AG10803 (cell line): Measurements from ENCODE around the gene TNK1.

Source experiments
- DNase-seq: peaks from one replicate; pipeline ENCODE4 v3.0.0; 2010; ENCODE audit warnings: low read depth
- H3K4me3 ChIP-seq: 2 replicates; pipeline ENCODE4 v1.5.1; 2011; ENCODE audit warnings: mild to moderate bottlenecking, low read length, control low read depth
- TF ChIP-seq, protein P1 (sequence below): conservative IDR thresholded peaks from 2 replicates; pipeline ENCODE4 v1.5.1; 2011; ENCODE audit warnings: mild to moderate bottlenecking, low read length, control low read depth, inconsistent platforms

Gene TNK1

DNA sequence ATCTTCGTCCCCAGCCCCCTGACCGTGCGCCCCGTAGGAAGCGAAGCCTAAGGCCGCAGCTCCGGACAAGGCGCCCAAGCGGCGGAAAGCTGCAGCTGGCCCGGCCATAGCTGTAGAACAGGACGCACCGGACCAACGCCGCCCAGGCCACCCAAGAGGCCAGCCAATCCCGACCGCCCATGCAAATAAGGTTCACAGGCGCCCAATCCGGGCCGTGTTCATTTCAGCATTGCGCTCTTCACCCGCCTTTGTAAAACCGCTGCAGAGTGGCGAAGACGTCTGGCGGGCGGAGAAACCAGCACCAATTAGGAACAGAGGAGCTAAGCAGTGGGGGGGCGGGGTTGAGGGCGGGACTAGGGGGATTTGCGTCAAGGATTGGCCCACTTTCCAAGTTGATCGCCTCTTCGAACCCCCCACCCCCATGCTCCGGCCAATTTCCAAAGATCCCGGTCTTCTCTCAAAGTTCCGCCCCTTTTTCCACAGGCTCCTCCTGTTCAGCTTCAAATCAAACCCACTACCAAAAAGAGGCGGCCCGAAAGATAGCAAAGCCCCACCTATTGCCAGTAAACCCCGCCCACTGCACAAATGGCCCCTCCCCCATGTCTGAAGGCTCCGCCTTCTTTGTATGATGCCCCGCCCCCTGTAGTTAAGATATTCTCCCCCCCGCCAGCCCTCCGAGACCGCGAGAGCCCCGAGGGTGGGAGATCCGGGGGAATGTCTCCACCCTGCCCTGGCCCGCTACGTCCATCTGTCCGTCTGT is 23.3 kb downstream of the TNK1 start, which contains the start of gene TMEM256:
TSS of gene TMEM256 (minus strand) at position 121 of the 760 bp plus-strand sequence. CDS start at position 108, 13 bp downstream.
- peak; percentile 99 for DNase-seq
- H3K4me3 ChIP-seq: peak within 1 kb of the TSS; percentile 80
- TF ChIP-seq, protein P1, sequence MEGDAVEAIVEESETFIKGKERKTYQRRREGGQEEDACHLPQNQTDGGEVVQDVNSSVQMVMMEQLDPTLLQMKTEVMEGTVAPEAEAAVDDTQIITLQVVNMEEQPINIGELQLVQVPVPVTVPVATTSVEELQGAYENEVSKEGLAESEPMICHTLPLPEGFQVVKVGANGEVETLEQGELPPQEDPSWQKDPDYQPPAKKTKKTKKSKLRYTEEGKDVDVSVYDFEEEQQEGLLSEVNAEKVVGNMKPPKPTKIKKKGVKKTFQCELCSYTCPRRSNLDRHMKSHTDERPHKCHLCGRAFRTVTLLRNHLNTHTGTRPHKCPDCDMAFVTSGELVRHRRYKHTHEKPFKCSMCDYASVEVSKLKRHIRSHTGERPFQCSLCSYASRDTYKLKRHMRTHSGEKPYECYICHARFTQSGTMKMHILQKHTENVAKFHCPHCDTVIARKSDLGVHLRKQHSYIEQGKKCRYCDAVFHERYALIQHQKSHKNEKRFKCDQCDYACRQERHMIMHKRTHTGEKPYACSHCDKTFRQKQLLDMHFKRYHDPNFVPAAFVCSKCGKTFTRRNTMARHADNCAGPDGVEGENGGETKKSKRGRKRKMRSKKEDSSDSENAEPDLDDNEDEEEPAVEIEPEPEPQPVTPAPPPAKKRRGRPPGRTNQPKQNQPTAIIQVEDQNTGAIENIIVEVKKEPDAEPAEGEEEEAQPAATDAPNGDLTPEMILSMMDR: no peak

DNA sequence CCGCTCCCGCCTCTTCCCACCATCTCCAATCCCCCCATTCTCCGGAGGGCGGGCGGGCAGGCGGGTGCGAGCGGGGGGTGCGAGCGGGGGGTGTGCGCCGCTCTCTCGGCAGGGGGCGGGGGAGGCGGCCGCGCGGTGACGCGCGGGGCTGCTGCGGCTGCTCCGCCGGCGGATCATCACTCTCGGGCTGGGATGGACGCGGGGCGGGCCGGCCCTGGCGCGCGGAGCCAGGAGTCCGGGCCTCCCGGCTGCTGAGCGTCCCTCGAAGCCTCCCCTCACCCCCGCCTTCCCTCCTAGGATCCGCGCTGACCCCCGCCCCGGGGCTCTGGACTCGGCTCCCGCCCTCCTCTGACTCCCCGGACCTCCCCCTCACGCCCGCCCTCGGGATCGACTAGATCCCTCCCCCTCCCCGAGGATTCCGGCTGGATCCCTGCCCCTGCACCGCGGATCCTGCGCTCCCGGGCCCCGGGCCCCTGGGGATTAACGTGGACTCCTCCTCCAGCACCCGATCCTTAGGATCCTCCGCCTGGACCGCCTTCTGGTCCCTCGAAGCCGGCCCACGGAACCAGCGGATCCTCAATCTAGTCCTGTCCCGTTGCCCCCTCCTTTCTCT is 24.0 kb downstream of the TNK1 start:
- peak overlapping the region; percentile 80 for H3K4me3 ChIP-seq
- no peak for DNase-seq
- TF ChIP-seq, protein P1: no peak

DNA sequence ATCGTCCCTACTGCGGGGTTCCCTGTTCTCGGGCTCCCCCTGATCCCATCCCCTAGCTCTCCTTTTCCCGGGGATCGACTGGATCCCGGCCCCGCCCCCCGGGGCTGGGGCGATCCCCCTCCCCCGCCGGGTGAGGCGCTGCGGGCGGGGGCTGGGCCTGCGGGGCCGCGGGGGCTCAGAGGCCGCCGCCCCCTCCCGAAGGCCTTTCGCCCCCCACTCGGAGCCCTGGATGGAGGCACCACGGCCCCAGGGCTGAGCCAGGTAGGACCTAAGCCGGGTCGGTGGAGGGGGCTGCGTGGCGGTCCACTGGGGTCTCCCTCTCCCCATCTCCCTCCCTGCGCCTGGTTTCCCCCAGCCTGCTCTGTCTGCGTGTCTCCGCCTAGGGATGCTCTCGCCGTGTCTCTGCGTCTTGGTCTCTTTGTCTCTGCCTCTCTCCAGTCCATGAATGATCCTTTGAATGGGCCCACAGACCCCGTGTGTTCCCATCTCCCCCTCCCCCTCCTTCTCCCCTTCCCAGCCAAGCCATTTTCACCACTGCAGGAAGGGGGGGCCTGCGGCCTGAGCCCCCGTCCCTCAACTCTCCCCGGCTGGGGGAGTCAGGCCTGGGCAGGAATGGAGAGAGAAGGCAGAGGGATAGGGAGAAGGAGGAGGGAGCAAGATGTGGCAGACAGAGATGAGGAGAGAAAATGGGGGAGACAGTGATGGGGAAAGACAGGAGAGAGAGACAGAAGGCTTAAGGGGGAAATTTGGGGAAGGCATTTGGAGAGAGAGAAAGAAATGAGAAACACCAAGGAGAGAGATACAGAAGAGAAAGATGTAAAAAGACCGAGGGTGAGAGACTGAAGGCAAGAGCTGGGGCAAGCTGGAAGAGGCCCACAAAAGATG is 24.7 kb downstream of the TNK1 start:
- no peak for DNase-seq
- TF ChIP-seq, protein P1: no peak
- H3K4me3 ChIP-seq: peak overlapping the region; percentile 80

DNA sequence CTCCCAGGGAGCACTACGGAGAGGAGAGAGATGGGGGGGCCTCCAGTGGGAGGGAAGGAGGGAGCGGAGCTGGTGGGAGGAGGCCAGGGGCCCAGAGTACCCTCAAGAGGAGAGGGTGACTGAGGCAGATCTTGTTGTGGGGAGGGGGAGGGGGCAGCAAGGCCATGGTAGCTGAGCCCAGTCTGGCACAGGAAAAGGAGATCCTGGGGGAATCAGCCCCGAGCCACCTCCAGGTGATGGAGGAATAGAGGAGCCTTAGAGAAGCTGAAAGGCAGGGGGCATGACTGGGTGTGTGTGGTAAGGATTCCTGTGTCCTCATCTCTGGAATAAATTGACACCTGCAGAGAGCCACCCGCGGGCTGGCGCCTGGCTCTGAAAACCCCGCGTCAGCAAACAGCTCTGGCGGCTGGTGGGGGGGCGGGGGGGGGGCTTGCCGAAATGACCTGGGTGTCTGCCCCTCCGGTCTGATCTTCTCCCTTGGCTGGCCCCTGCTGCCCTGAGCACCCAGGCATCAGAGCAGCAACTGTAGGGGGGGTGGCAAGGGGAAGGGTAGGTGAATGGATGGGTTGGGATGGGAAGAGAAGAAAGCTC is 25.4 kb downstream of the TNK1 start:
- peak overlapping the region; percentile 80 for H3K4me3 ChIP-seq
- DNase-seq: no peak
- TF ChIP-seq, protein P1: no peak

DNA sequence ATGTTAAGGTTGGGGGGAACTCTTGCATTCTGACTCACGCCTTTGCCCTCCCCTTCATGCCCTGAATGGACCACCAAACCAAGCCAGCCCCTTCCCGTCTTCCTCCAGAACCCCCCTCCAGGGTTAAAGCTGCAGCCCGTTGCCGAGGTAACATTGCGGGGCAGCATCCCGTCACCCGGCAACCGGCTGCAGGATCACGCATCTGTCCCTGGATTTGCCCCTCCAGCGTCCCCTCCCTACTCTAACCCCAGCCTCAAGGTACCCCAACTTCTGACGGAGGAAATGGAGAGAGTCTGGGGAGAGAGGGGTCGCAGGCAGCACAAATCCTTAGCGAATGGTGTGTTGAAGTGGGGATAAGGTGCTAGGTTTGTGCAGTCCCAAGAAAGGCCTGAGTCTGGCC is 26.2 kb downstream of the TNK1 start:
- H3K4me3 ChIP-seq: peak overlapping the region; percentile 12; the same call in 1 of the 2 replicates
- DNase-seq: no peak
- TF ChIP-seq, protein P1: no peak

DNA sequence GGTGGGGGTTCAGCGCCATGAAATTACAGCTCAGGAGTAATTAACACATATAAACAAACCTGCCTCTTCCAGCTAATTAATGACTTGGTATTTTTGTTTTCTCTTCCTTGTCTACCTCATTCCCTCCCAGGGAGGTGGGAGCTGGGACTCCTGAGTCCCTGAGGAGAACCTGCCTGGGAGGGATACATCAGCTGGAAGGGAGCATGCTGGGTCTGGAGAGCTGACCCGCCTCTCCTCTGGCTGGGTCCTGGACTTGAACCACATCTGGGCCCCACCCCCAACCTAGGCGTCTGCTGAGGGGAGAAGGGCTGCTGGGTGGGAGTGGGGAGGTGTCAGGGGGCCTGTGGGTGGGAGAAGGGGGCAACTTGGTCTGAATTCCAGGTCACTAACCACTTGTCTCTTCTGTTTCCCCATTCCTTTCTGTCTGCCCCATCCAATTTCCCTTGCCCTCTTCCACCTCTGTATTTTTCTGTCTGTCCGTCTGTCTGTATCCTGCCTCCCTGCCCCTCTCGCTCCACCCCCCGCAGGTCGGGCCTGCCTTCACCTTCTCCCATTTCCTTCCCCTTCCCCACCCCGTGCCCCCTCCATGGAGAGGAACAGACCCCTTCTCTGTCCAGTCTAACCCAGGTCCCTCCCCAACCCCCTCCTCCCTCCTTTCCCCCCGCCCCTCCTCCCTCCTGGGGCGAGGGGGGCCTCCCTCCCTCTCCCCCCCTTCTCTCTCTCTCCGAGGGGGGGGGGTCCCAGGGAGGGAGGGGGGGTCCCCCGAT is 26.8 kb downstream of the TNK1 start, which contains the start of gene NLGN2:
TSS of gene NLGN2 (plus strand) at position 361 of the 767 bp plus-strand sequence. CDS start 411 bp downstream, outside the sequence.
- DNase-seq: no peak
- peak within 1 kb of the TSS; percentile 12; the same call in 1 of the 2 replicates for H3K4me3 ChIP-seq
- TF ChIP-seq, protein P1: no peak
